Activated T-cell treated with anti-CD3 and anti-CD28 coated beads, Interleukin-2, amount 50 U/mL, for 72 hours (primary cell): ENCODE data around the gene CAMKMT. TPM values are rescaled to one million over a fixed set of nuclear protein-coding genes. Genes with fewer than 3 reads are reported as not detected.
A peak's percentile ranks its signal among the peaks of the same experiment; 100 is the strongest.

ENCODE experiments used
- ATAC-seq, 2 donors: fragments of 150-1000 bp; cut with Tn5 transposase; replicated peaks in 1 of 2; 2 replicates each; pipeline ENCODE4 v1.10.0; 2021; ENCODE audit warnings: moderate library complexity in 2 of 2, mild to moderate bottlenecking in 1 of 2
- DNase-seq, 2 donors: peaks; one replicate each; pipeline ENCODE4 v3.0.0; 2021 to 2022; ENCODE audit warnings: mixed read lengths in 1 of 2
- H3K27ac Mint-ChIP-seq: one replicate; pipeline ENCODE4 v1.8.0; 2022; ENCODE audit warnings: mild to moderate bottlenecking, moderate library complexity, mixed read lengths
- H3K27me3 Mint-ChIP-seq: one replicate; pipeline ENCODE4 v1.8.0; 2022; ENCODE audit warnings: low read depth, mixed read lengths
- H3K36me3 Mint-ChIP-seq, 2 donors: one replicate each; pipeline ENCODE4 v1.8.0; 2022; ENCODE audit warnings: mixed read lengths in 2 of 2, mild to moderate bottlenecking in 1 of 2; ENCODE audit not compliant: insufficient read depth in 2 of 2
- H3K4me1 Mint-ChIP-seq: one replicate; pipeline ENCODE4 v1.8.0; 2022; ENCODE audit warnings: low read depth, mixed read lengths
- H3K4me3 Mint-ChIP-seq, 2 donors: one replicate each; pipeline ENCODE4 v1.8.0; 2022; ENCODE audit warnings: mild to moderate bottlenecking in 2 of 2, mixed read lengths in 2 of 2, moderate library complexity in 2 of 2
- H3K9me3 Mint-ChIP-seq, 2 donors: one replicate each; pipeline ENCODE4 v1.8.0; 2022; ENCODE audit warnings: mixed read lengths in 2 of 2
- total RNA-seq, 2 donors: library from RNA; stranded (reverse); gene quantifications; one replicate each; pipeline ENCODE4 v1.2.3, GENCODE V29; 2022

Gene CAMKMT
- total RNA-seq, 2 donors from 2014 or later, result 26.1 to 26.5 TPM

- no peaks in the 10 kb centered on the region for H3K36me3 Mint-ChIP-seq
- DNase-seq, result no peak
- H3K9me3 Mint-ChIP-seq, result no peaks in the 10 kb centered on the region
- no peak for ATAC-seq
- H3K4me3 Mint-ChIP-seq, result no peak overlapping the region
- no peaks in the 10 kb centered on the region for H3K27me3 Mint-ChIP-seq
- peaks cover 9% of the 10 kb centered on the region for H3K4me1 Mint-ChIP-seq
- no peak overlapping the region for H3K27ac Mint-ChIP-seq
Measured at GRCh38 chr2:44706681-44707553, 345.2 kb downstream of the CAMKMT start.

- Mint-ChIP-seq H3K27me3 (no peaks in the 10 kb centered on the region), H3K9me3 (no peaks in the 10 kb centered on the region), H3K4me3 (no peak overlapping the region), H3K27ac (no peak overlapping the region), H3K4me1 (peaks cover 9% of the 10 kb centered on the region), H3K36me3 (no peaks in the 10 kb centered on the region)
- DNase-seq (no peak), ATAC-seq (no peak)
Measured at GRCh38 chr2:44707945-44708660, 346.4 kb downstream of the CAMKMT start.

GRCh38 chr2:44708661-44709000, 346.9 kb downstream of the CAMKMT start:
- Mint-ChIP-seq H3K36me3 (no peaks in the 10 kb centered on the region), H3K27ac (no peak overlapping the region), H3K27me3 (no peaks in the 10 kb centered on the region), H3K4me1 (peaks cover 9% of the 10 kb centered on the region), H3K4me3 (no peak overlapping the region), H3K9me3 (no peaks in the 10 kb centered on the region)
- DNase-seq (no peak), ATAC-seq (no peak)

- Mint-ChIP-seq H3K4me1 (peaks cover 6% of the 10 kb centered on the region), H3K27ac (no peak overlapping the region), H3K36me3 (no peaks in the 10 kb centered on the region), H3K4me3 (no peak overlapping the region), H3K9me3 (no peaks in the 10 kb centered on the region), H3K27me3 (no peaks in the 10 kb centered on the region)
- ATAC-seq (no peak), DNase-seq (no peak)
Measured at GRCh38 chr2:44713170-44713569, 351.4 kb downstream of the CAMKMT start.

- Mint-ChIP-seq H3K36me3 (no peaks in the 10 kb centered on the region), H3K27ac (no peak overlapping the region), H3K27me3 (no peaks in the 10 kb centered on the region), H3K9me3 (no peaks in the 10 kb centered on the region), H3K4me1 (no peaks in the 10 kb centered on the region), H3K4me3 (no peak overlapping the region)
- DNase-seq, result no peak
- ATAC-seq, result no peak
Measured at GRCh38 chr2:44715671-44716081, 353.9 kb downstream of the CAMKMT start.

GRCh38 chr2:44716131-44716530, 354.4 kb downstream of the CAMKMT start:
- Mint-ChIP-seq H3K27ac (no peak overlapping the region), H3K36me3 (no peaks in the 10 kb centered on the region), H3K4me3 (no peak overlapping the region), H3K4me1 (no peaks in the 10 kb centered on the region), H3K9me3 (no peaks in the 10 kb centered on the region), H3K27me3 (no peaks in the 10 kb centered on the region)
- no peak for DNase-seq
- no peak for ATAC-seq

GRCh38 chr2:44718431-44718830, 356.7 kb downstream of the CAMKMT start:
- DNase-seq, result no peak
- ATAC-seq, result no peak
- H3K27ac Mint-ChIP-seq, result no peak overlapping the region
- no peaks in the 10 kb centered on the region for H3K9me3 Mint-ChIP-seq
- H3K4me3 Mint-ChIP-seq, result no peak overlapping the region
- no peaks in the 10 kb centered on the region for H3K27me3 Mint-ChIP-seq
- H3K4me1 Mint-ChIP-seq, result no peaks in the 10 kb centered on the region
- no peaks in the 10 kb centered on the region for H3K36me3 Mint-ChIP-seq

GRCh38 chr2:44719562-44719961, 357.8 kb downstream of the CAMKMT start:
- Mint-ChIP-seq H3K36me3 (no peaks in the 10 kb centered on the region), H3K27ac (no peak overlapping the region), H3K27me3 (no peaks in the 10 kb centered on the region), H3K4me3 (no peak overlapping the region), H3K4me1 (no peaks in the 10 kb centered on the region), H3K9me3 (no peaks in the 10 kb centered on the region)
- no peak for DNase-seq
- ATAC-seq, result no peak

- Mint-ChIP-seq H3K27ac (no peak overlapping the region), H3K9me3 (no peaks in the 10 kb centered on the region), H3K36me3 (no peaks in the 10 kb centered on the region), H3K4me3 (no peak overlapping the region), H3K27me3 (no peaks in the 10 kb centered on the region), H3K4me1 (no peaks in the 10 kb centered on the region)
- ATAC-seq (no peak), DNase-seq (no peak)
Measured at GRCh38 chr2:44722026-44722625, 360.4 kb downstream of the CAMKMT start.

- Mint-ChIP-seq H3K9me3 (no peaks in the 10 kb centered on the region), H3K4me1 (no peaks in the 10 kb centered on the region), H3K36me3 (no peaks in the 10 kb centered on the region), H3K27me3 (no peaks in the 10 kb centered on the region), H3K27ac (no peak overlapping the region), H3K4me3 (no peak overlapping the region)
- no peak for DNase-seq
- no peak for ATAC-seq
Measured at GRCh38 chr2:44723921-44724320, 362.2 kb downstream of the CAMKMT start.

GRCh38 chr2:44730593-44730992, 368.8 kb downstream of the CAMKMT start:
- no peaks in the 10 kb centered on the region for H3K27me3 Mint-ChIP-seq
- no peaks in the 10 kb centered on the region for H3K4me1 Mint-ChIP-seq
- no peak overlapping the region for H3K27ac Mint-ChIP-seq
- no peak overlapping the region for H3K4me3 Mint-ChIP-seq
- no peak for ATAC-seq
- peaks cover 2 to 6% of the 10 kb centered on the region in 2 donors for H3K36me3 Mint-ChIP-seq
- DNase-seq, result no peak
- peaks cover 0 to 4% of the 10 kb centered on the region in 2 donors for H3K9me3 Mint-ChIP-seq

GRCh38 chr2:44731505-44731904, 369.8 kb downstream of the CAMKMT start:
- ATAC-seq, result peak; percentile 54 to 84
- Mint-ChIP-seq H3K9me3 (peaks cover 2 to 4% of the 10 kb centered on the region in 2 donors), H3K27me3 (no peaks in the 10 kb centered on the region)

GRCh38 chr2:44736270-44736942, 374.7 kb downstream of the CAMKMT start:
- DNase-seq (no peak), ATAC-seq (no peak)
- Mint-ChIP-seq H3K27me3 (no peaks in the 10 kb centered on the region), H3K36me3 (peaks cover 11 to 16% of the 10 kb centered on the region in 2 donors), H3K27ac (no peak overlapping the region), H3K9me3 (peaks cover 8 to 9% of the 10 kb centered on the region in 2 donors), H3K4me1 (no peaks in the 10 kb centered on the region), H3K4me3 (no peak overlapping the region)

More at GRCh38 chr2:44731505-44731904, 369.8 kb downstream of the CAMKMT start:
- no peak for DNase-seq
- Mint-ChIP-seq H3K27ac (no peak overlapping the region), H3K4me1 (no peaks in the 10 kb centered on the region), H3K4me3 (no peak overlapping the region), H3K36me3 (peaks cover 5 to 6% of the 10 kb centered on the region in 2 donors)
